Right atrium auricular region (tissue), 2 donors: ENCODE results near the gene LTBP4. TPM values are rescaled to one million over a fixed set of nuclear protein-coding genes. Genes with fewer than 3 reads are reported as not detected.

Experiments
- DNase-seq: peaks from one replicate; pipeline ENCODE4 v3.0.0-alpha.2; 2019; ENCODE audit warnings: low spot score
- H3K27ac ChIP-seq, 2 donors: fragments of 200-600 bp; sonication (generic); 1 replicate in 1 of 2; 2 replicates in 1 of 2; pipeline ENCODE4 v1.5.1; 2016 to 2019
- H3K27me3 ChIP-seq, 2 donors: fragments of 200-600 bp; sonication (generic); one replicate each; pipeline versions ENCODE4 v1.5.1 to v1.6.0; 2017 to 2019
- H3K36me3 ChIP-seq: fragments of 200-600 bp; sonication (generic); one replicate; pipeline ENCODE4 v1.5.1; 2016
- H3K4me1 ChIP-seq, 2 donors: fragments of 200-600 bp; sonication (generic); one replicate each; pipeline versions ENCODE4 v1.5.1 to v1.6.0; 2017 to 2019
- H3K4me3 ChIP-seq, 2 donors: fragments of 200-600 bp; sonication (generic); 1 replicate in 1 of 2; 2 replicates in 1 of 2; pipeline ENCODE4 v1.5.1; 2017 to 2019; ENCODE audit warnings: mild to moderate bottlenecking in 1 of 2, moderate library complexity in 1 of 2
- H3K9me3 ChIP-seq, 2 donors: fragments of 200-600 bp; sonication (generic); one replicate each; pipeline ENCODE4 v1.5.1; 2019
- CTCF ChIP-seq, 2 donors: fragments of 200-600 bp; sonication (generic); IDR thresholded peaks; one replicate each; pipeline ENCODE4 v1.5.1; 2019; ENCODE audit warnings: antibody characterized with exemption in 2 of 2
- total RNA-seq, 2 donors: library from RNA; depleted of rRNA; stranded (reverse); fragments of >200 nt; gene quantifications; one replicate each; pipeline ENCODE4 v1.1.0, GENCODE V29; 2016

LTBP4 gene
- total RNA-seq, 2 donors from 2014 or later: 152 to 257 TPM

- Histone ChIP-seq H3K36me3 (no peaks in the 10 kb centered on the region), H3K27ac (no peak overlapping the region), H3K4me1 (peaks cover 0 to 15% of the 10 kb centered on the region in 2 donors), H3K4me3 (peak overlapping the region in 1 of 2 donors; percentile 34), H3K27me3 (peaks cover 11 to 14% of the 10 kb centered on the region in 2 donors), H3K9me3 (no peaks in the 10 kb centered on the region)
- no peak for TF ChIP-seq CTCF (IDR thresholded peaks at IDR 0.05)
- no peak for DNase-seq
Observed at GRCh38 chr19:40567040-40567749, 34.0 kb upstream of the LTBP4 start.

- Histone ChIP-seq H3K27ac (no peak overlapping the region), H3K4me1 (peaks cover 0 to 15% of the 10 kb centered on the region in 2 donors), H3K4me3 (peak overlapping the region in 1 of 2 donors; percentile 34), H3K9me3 (no peaks in the 10 kb centered on the region), H3K27me3 (peaks cover 11 to 14% of the 10 kb centered on the region in 2 donors), H3K36me3 (no peaks in the 10 kb centered on the region)
- TF ChIP-seq CTCF (IDR thresholded peaks at IDR 0.05): no peak
- no peak for DNase-seq
Observed at GRCh38 chr19:40567750-40568494, 33.2 kb upstream of the LTBP4 start.

DNA sequence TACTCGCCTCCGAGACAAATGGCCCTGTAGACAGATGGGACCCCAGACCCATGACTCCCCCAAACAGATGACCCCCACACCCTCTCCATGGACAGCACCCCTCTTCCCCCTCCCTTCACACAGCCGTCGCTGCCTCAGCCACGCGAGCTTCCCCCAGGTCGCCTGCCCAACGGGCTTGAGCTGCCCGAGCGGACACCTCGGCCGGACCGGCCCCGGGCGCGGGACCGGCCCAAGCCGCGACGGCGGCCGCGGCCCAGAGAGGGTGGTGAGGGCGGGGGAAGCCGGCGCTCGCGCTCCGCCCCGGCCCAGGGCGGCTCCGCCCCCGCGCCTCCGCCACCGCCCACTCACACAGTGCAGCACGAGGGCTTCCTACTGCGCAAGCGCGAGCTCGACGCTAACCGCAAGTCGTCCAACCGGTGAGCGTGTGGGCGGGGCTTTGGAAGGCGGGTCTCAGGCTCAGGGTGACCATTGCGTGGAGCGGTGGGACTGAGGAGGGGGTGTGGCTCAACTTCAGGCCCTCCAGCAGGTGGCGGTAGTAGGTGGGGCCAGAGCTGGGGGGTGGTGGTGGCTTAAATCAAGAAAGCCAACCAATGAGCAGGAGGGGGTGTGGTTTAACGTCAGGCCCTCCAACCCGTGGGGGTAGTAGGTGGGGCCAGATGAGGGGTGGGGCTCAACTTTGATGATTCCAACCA lies 30.7 kb upstream of the LTBP4 start:
- Histone ChIP-seq H3K27ac (peak overlapping the region in 1 of 2 donors; percentile 59), H3K36me3 (no peaks in the 10 kb centered on the region), H3K9me3 (no peaks in the 10 kb centered on the region), H3K4me3 (peak overlapping the region; percentile 42 to 49), H3K4me1 (peaks cover 0 to 15% of the 10 kb centered on the region in 2 donors), H3K27me3 (peaks cover 11 to 14% of the 10 kb centered on the region in 2 donors)
- peak; percentile 98 for DNase-seq
- no peak for TF ChIP-seq CTCF (IDR thresholded peaks at IDR 0.05)

GRCh38 chr19:40571005-40571318 lies 30.2 kb upstream of the LTBP4 start:
- Histone ChIP-seq H3K36me3 (no peaks in the 10 kb centered on the region), H3K4me3 (peak overlapping the region in 1 of 2 donors; percentile 49)
- TF ChIP-seq CTCF (IDR thresholded peaks at IDR 0.05): no peak

GRCh38 chr19:40571831-40572495 lies 29.2 kb upstream of the LTBP4 start:
- DNase-seq: no peak
- peaks cover 0 to 22% of the 10 kb centered on the region in 2 donors for H3K4me1 ChIP-seq
- no peak for TF ChIP-seq CTCF (IDR thresholded peaks at IDR 0.05)
- H3K4me3 ChIP-seq: no peak overlapping the region
- H3K27ac ChIP-seq: no peak overlapping the region
- H3K27me3 ChIP-seq: peaks cover 7 to 11% of the 10 kb centered on the region in 2 donors
- H3K36me3 ChIP-seq: no peaks in the 10 kb centered on the region
- H3K9me3 ChIP-seq: no peaks in the 10 kb centered on the region

More at GRCh38 chr19:40571005-40571318, 30.2 kb upstream of the LTBP4 start:
- DNase-seq: no peak
- peaks cover 0 to 18% of the 10 kb centered on the region in 2 donors for H3K4me1 ChIP-seq
- H3K9me3 ChIP-seq: no peaks in the 10 kb centered on the region
- H3K27ac ChIP-seq: peak overlapping the region in 1 of 2 donors; percentile 16
- H3K27me3 ChIP-seq: peaks cover 11 to 14% of the 10 kb centered on the region in 2 donors
